Measurements from ENCODE around the gene MRPL10.

- TF ChIP-seq CTCF (conservative IDR thresholded peaks at IDR 0.05 in 1 of 2, IDR thresholded peaks at IDR 0.05 in 1 of 2; ENCODE audit: low read depth in 1 of 2, low read length in 2 of 2) (no peak), EZH2 (IDR thresholded peaks at IDR 0.05; ENCODE audit: low read length, missing control alignments) (no peak)
These were observed 21.0 kb downstream of the MRPL10 start for GRCh38 chr17:47810200-47810821.

Data from fibroblast of lung (primary cell).